ENCODE results near the gene MAPK10. TPM values are rescaled to one million over a fixed set of nuclear protein-coding genes. Genes with fewer than 3 reads are reported as not detected.

The MAPK10 gene
- total and polyA plus RNA-seq, 2 experiments from 2014 or later = 3.6 to 8.1 TPM

GRCh38 chr4:86291180-86291579 lies 68.7 kb downstream of the MAPK10 start:
- no peak for DNase-seq (ENCODE audit: low spot score)
- Histone ChIP-seq H3K79me2 (replicated peaks; ENCODE audit: insufficient read depth) (no peaks in the 10 kb centered on the region), H4K20me1 (replicated peaks; ENCODE audit: insufficient read depth) (no peaks in the 10 kb centered on the region), H3K27ac (ENCODE audit: low read depth) (no peak overlapping the region), H3K4me1 (ENCODE audit: insufficient read depth) (peaks cover 12% of the 10 kb centered on the region), H3K4me2 (no peak overlapping the region), H3K4me3 (no peak overlapping the region), H3K36me3 (ENCODE audit: insufficient read depth) (no peaks in the 10 kb centered on the region), H3K9me2 (ENCODE audit: insufficient read depth) (no peaks in the 10 kb centered on the region), H2AFZ (no peak overlapping the region), H3K27me3 (ENCODE audit: insufficient read depth) (no peaks in the 10 kb centered on the region), H3F3A (replicated peaks; ENCODE audit: low read depth) (no peaks in the 10 kb centered on the region)
- TF ChIP-seq JUNB (IDR thresholded peaks at IDR 0.05; ENCODE audit: unreplicated experiment) = no peak
- no peak for TF ChIP-seq ZNF462 (CRISPR knock-in tag; IDR thresholded peaks at IDR 0.05)
- TF ChIP-seq REST (IDR thresholded peaks at IDR 0.05; ENCODE audit: unreplicated experiment) = no peak
- TF ChIP-seq ETS1 (IDR thresholded peaks at IDR 0.05) = no peak
- no peak for TF ChIP-seq EZH2 (IDR thresholded peaks at IDR 0.05; ENCODE audit: low read depth, unreplicated experiment)
- TF ChIP-seq NANOG (IDR thresholded peaks at IDR 0.05; ENCODE audit: borderline replicate concordance) = no peak
- no peak for TF ChIP-seq CTCF (conservative IDR thresholded peaks at IDR 0.05; ENCODE audit: low read depth in 2 of 2)
- no peak for TF ChIP-seq ZNF114 (CRISPR knock-in tag; IDR thresholded peaks at IDR 0.05)
- TF ChIP-seq EZH2phosphoT487 (IDR thresholded peaks at IDR 0.05; ENCODE audit: unreplicated experiment) = no peak
- TF ChIP-seq ZNF331 (CRISPR knock-in tag; IDR thresholded peaks at IDR 0.05; ENCODE audit: low read depth) = no peak
- TF ChIP-seq STAT1 (IDR thresholded peaks at IDR 0.05; ENCODE audit: unreplicated experiment) = no peak
- TF ChIP-seq CREB1 (CRISPR knock-in tag; IDR thresholded peaks at IDR 0.05; ENCODE audit: low read depth) = no peak
- no peak for TF ChIP-seq POLR2AphosphoS5 (IDR thresholded peaks at IDR 0.05; ENCODE audit: low read depth)
- Mint-ChIP-seq H3K27ac (no peak overlapping the region), H3K27me3 (ENCODE audit: insufficient read depth, low read depth, poor library complexity) (peaks cover 7% of the 10 kb centered on the region), H3K9me3 (no peaks in the 10 kb centered on the region), H3K4me1 (peaks cover 8% of the 10 kb centered on the region), H3K36me3 (ENCODE audit: low read depth) (no peaks in the 10 kb centered on the region; the same call in 2 of the 3 replicates), H3K4me3 (no peak overlapping the region)
- ATAC-seq = no peak

All from GM23338 (cell line).